Brain microvascular endothelial cell (primary cell): ENCODE results near the gene BAIAP3.

Experiments used
- DNase-seq: peaks from one replicate; pipeline ENCODE4 v3.0.0-alpha.2; 2020
- H3K27ac ChIP-seq: fragments of 250-450 bp; sonication (Bioruptor Pico); 2 replicates; pipeline ENCODE4 v1.5.1; 2020; ENCODE audit warnings: mild to moderate bottlenecking, moderate library complexity
- H3K27me3 ChIP-seq: fragments of 250-450 bp; sonication (Bioruptor Pico); replicated peaks from 2 replicates; pipeline ENCODE4 v1.5.1; 2020; ENCODE audit warnings: mild to moderate bottlenecking
- H3K36me3 ChIP-seq: fragments of 250-450 bp; sonication (Bioruptor Pico); replicated peaks from 2 replicates; pipeline ENCODE4 v1.5.1; 2020; ENCODE audit warnings: mild to moderate bottlenecking
- H3K4me3 ChIP-seq: 2 replicates; pipeline ENCODE4 v1.5.1; 2011; ENCODE audit warnings: low read depth, mild to moderate bottlenecking, control low read depth, low read length, moderate library complexity
- CTCF ChIP-seq: IDR thresholded peaks from 2 replicates; pipeline ENCODE4 v1.5.1; 2011; ENCODE audit warnings: low read depth, mild to moderate bottlenecking, moderate library complexity, low read length, control low read depth, inconsistent platforms; ENCODE audit errors: missing control alignments
- in situ Hi-C: cut with HindIII; loops from 2 replicates; pipeline ENCODE4 v1.10.0; 2017; ENCODE audit warnings: low sequenced_read_pairs, low pct_ligation_motif_present

The BAIAP3 gene

GRCh38 chr16:1394367-1394951 lies 61.0 kb downstream of the BAIAP3 start:
- no peak overlapping the region for H3K4me3 ChIP-seq
- no peak overlapping the region for H3K27ac ChIP-seq
- H3K27me3 ChIP-seq, result no peaks in the 10 kb centered on the region
- DNase-seq, result no peak
- no peak for TF ChIP-seq CTCF
- H3K36me3 ChIP-seq, result no peaks in the 10 kb centered on the region
- in situ Hi-C loops, result no loop called here

GRCh38 chr16:1395444-1396031 lies 62.1 kb downstream of the BAIAP3 start:
- H3K4me3 ChIP-seq, result no peak overlapping the region
- no peaks in the 10 kb centered on the region for H3K27me3 ChIP-seq
- H3K36me3 ChIP-seq, result no peaks in the 10 kb centered on the region
- no peak overlapping the region for H3K27ac ChIP-seq
- DNase-seq, result no peak
- in situ Hi-C loops, result no loop called here
- TF ChIP-seq CTCF, result no peak

GRCh38 chr16:1397779-1398178 lies 64.3 kb downstream of the BAIAP3 start:
- DNase-seq, result no peak
- Histone ChIP-seq H3K36me3 (no peaks in the 10 kb centered on the region), H3K27me3 (no peaks in the 10 kb centered on the region), H3K27ac (no peak overlapping the region), H3K4me3 (no peak overlapping the region)
- no peak for TF ChIP-seq CTCF
- in situ Hi-C loops, result no loop called here

- no peak for DNase-seq
- no peaks in the 10 kb centered on the region for H3K36me3 ChIP-seq
- no peak for TF ChIP-seq CTCF
- H3K27ac ChIP-seq, result no peak overlapping the region
- no peak overlapping the region for H3K4me3 ChIP-seq
- in situ Hi-C loops, result no loop called here
- H3K27me3 ChIP-seq, result no peaks in the 10 kb centered on the region
Observed at GRCh38 chr16:1398351-1398750, 64.9 kb downstream of the BAIAP3 start.
